ENCODE data around the gene NEUROD4.
A peak's percentile ranks its signal among the peaks of the same experiment; 100 is the strongest.

NEUROD4 gene

GRCh38 chr12:54998958-54999510 lies 20.7 kb upstream of the NEUROD4 start:
- DNase-seq: no peak

GRCh38 chr12:55001198-55001868 lies 18.4 kb upstream of the NEUROD4 start:
- DNase-seq: no peak

- DNase-seq: no peak
Measured at GRCh38 chr12:55002355-55002754, 17.4 kb upstream of the NEUROD4 start.

GRCh38 chr12:55008944-55009585 lies 10.7 kb upstream of the NEUROD4 start:
- DNase-seq: no peak

GRCh38 chr12:55017416-55017925 lies 2.3 kb upstream of the NEUROD4 start:
- DNase-seq: no peak

- DNase-seq: no peak
Measured at GRCh38 chr12:55024575-55024974, 4.8 kb downstream of the NEUROD4 start.

- DNase-seq: no peak
Measured at GRCh38 chr12:55025508-55025907, 5.7 kb downstream of the NEUROD4 start.

GRCh38 chr12:55034218-55034617 lies 14.4 kb downstream of the NEUROD4 start:
- no peak for DNase-seq

- peak; percentile 7 to 34 for DNase-seq
Measured at GRCh38 chr12:55036326-55037115, 16.7 kb downstream of the NEUROD4 start.

- DNase-seq: no peak
Measured at GRCh38 chr12:55037351-55037987, 17.7 kb downstream of the NEUROD4 start.

- DNase-seq: no peak
Measured at GRCh38 chr12:55039395-55040354, 19.9 kb downstream of the NEUROD4 start.

- DNase-seq: no peak
Measured at GRCh38 chr12:55041345-55042055, 21.7 kb downstream of the NEUROD4 start.

- DNase-seq: no peak
Measured at GRCh38 chr12:55043542-55043941, 23.8 kb downstream of the NEUROD4 start.

GRCh38 chr12:55044135-55044534 lies 24.4 kb downstream of the NEUROD4 start:
- DNase-seq: no peak

GRCh38 chr12:55049676-55050075 lies 29.9 kb downstream of the NEUROD4 start:
- no peak for DNase-seq

GRCh38 chr12:55051197-55051947 lies 31.6 kb downstream of the NEUROD4 start:
- no peak for DNase-seq

- no peak for DNase-seq
Measured at GRCh38 chr12:55057481-55057880, 37.7 kb downstream of the NEUROD4 start.

GRCh38 chr12:55058082-55058481 lies 38.3 kb downstream of the NEUROD4 start:
- DNase-seq: no peak

GRCh38 chr12:55058776-55059175 lies 39.0 kb downstream of the NEUROD4 start:
- DNase-seq: no peak

GRCh38 chr12:55060470-55060869 lies 40.7 kb downstream of the NEUROD4 start:
- DNase-seq: no peak
